ENCODE data around the gene CNOT10.
"Not testable (repeated sequence)": the region's sequence is repeated elsewhere in the genome, so short reads cannot be mapped to it uniquely, and the experiment has no call there.

Gene CNOT10

GRCh38 chr3:32691847-32692246 is 6.9 kb downstream of the CNOT10 start:
- DNase-seq = no peak

GRCh38 chr3:32696523-32696922 is 11.5 kb downstream of the CNOT10 start:
- DNase-seq = no peak

GRCh38 chr3:32698506-32698905 is 13.5 kb downstream of the CNOT10 start:
- no peak for DNase-seq

- no peak for DNase-seq
Measured at GRCh38 chr3:32699429-32699828, 14.4 kb downstream of the CNOT10 start.

- DNase-seq = no peak
Measured at GRCh38 chr3:32700244-32700643, 15.3 kb downstream of the CNOT10 start.

- DNase-seq = no peak
Measured at GRCh38 chr3:32703491-32703972, 18.5 kb downstream of the CNOT10 start.

- no peak for DNase-seq
Measured at GRCh38 chr3:32705232-32705631, 20.2 kb downstream of the CNOT10 start.

- DNase-seq = no peak
Measured at GRCh38 chr3:32706348-32707025, 21.5 kb downstream of the CNOT10 start.

- DNase-seq = no peak
Measured at GRCh38 chr3:32707026-32707370, 22.0 kb downstream of the CNOT10 start.

GRCh38 chr3:32708672-32709283 is 23.8 kb downstream of the CNOT10 start:
- DNase-seq = no peak

- no peak for DNase-seq
Measured at GRCh38 chr3:32709346-32709745, 24.4 kb downstream of the CNOT10 start.

GRCh38 chr3:32712506-32713055 is 27.6 kb downstream of the CNOT10 start:
- no peak for DNase-seq

GRCh38 chr3:32713181-32713580 is 28.2 kb downstream of the CNOT10 start:
- DNase-seq = no peak

- DNase-seq = no peak
Measured at GRCh38 chr3:32719335-32719734, 34.3 kb downstream of the CNOT10 start.

GRCh38 chr3:32719931-32720330 is 34.9 kb downstream of the CNOT10 start:
- DNase-seq = no peak

GRCh38 chr3:32725721-32726120 is 40.7 kb downstream of the CNOT10 start:
- no peak for DNase-seq

GRCh38 chr3:32733631-32734229 is 48.7 kb downstream of the CNOT10 start:
- no peak for DNase-seq

GRCh38 chr3:32734756-32735155 is 49.8 kb downstream of the CNOT10 start:
- DNase-seq = no peak

GRCh38 chr3:32743470-32743869 is 58.5 kb downstream of the CNOT10 start:
- DNase-seq = not testable (repeated sequence)

- no peak for DNase-seq
Measured at GRCh38 chr3:32743934-32744333, 58.9 kb downstream of the CNOT10 start.

GRCh38 chr3:32751377-32751776 is 66.4 kb downstream of the CNOT10 start:
- no peak for DNase-seq

- no peak for DNase-seq
Measured at GRCh38 chr3:32755761-32756160, 70.8 kb downstream of the CNOT10 start.

- no peak for DNase-seq
Measured at GRCh38 chr3:32757618-32758374, 72.8 kb downstream of the CNOT10 start.
